Hematopoietic multipotent progenitor cell treated with erythropoietin and hydrocortisone succinate and interleukin-3 and kit ligand, for 17 days (in vitro differentiated cells): ENCODE measurements around the gene CTCFL.

Experiments used
- DNase-seq: peaks from one replicate; pipeline ENCODE4 v3.0.0-alpha.2; 2015; ENCODE audit warnings: low spot score

The CTCFL gene

DNA sequence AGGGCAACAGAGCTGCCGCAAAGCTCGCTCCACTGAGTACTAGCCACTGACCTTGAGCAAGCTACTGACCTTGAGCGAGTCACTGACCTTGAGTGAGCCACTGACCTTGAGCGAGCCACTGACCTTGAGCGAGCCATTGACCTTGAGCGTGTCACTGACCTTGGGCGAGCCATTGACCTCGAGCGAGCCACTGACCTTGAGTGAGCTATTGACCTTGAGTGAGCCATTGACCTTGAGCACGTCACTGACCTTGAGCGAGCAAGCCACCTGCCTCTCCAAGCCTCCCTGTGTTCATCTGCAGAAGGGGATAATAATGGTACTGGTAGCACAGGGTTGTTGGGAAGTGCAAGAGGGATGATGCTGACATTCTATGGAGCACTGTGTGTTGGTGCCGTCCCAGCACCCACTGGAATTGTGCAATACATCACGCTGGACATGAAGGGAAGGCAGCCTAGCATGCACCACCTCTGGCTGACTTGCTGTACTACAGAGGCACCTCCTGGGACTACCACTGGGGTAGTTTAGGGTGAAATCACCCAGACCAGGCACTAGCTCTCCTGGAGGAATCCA, 60.2 kb downstream of the CTCFL start:
- DNase-seq = no peak

- DNase-seq = no peak
Observed at GRCh38 chr20:57462781-57463180, 62.2 kb downstream of the CTCFL start.

DNA sequence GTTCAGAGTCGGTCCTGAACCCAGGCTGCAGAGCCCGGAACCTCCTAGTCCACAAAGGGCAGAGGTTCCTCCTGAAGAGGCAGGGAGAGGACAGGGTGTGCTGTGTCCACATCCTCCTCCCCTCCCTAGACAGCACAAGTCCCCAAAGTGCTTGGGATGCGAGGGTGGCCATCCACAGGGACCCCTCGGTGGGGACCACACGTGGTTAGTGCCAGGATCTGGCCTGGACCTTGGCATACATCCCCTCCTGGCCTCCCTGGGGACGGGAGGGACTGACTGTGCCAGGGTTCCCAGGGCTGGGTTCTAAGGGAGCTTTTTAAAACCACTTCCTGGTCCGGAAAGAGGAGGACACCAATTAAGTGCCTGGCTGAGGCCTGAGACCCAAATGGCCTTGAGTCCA, 63.2 kb downstream of the CTCFL start:
- no peak for DNase-seq

GRCh38 chr20:57460781-57461465, 64.0 kb downstream of the CTCFL start:
- DNase-seq = no peak

DNA sequence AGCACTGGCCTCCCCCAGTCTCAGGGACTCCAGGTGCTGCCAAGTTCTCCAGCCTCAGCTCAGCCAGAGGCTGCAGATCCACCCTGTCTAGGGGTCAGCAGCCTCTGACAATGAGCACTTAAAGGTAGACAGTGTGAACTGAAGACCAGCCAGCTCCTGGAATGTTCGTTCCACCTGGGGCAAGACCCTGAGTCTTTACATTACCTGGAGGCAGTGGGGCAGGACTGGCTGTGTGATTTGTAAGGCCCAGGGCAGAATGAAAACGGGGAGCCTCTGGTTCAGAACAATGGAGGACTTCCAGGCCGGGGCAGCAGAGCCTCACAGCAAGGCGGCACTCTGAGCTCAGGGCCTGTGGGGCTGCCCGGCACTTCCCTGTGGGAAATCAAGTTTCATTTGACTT, 65.0 kb downstream of the CTCFL start:
- DNase-seq = no peak

DNA sequence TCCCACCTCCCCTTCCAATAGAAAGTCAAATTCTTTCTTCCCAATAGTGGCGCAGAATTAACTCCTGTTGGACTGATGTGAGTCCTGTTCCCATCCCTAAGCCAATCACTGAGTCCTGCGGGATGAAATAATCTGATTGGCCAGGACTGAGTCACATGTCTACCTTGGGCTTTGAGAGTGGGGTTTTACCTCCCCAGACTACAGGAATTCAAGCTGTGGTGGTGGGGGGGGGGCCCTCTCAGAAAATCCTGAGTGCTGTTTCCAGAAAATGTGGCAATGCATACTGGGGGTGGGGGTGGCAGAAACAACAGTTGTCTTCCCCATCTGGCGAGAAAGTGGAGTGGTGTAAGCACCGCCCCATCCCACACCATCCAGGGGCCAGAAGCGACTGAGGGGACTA, 65.7 kb downstream of the CTCFL start:
- no peak for DNase-seq

DNA sequence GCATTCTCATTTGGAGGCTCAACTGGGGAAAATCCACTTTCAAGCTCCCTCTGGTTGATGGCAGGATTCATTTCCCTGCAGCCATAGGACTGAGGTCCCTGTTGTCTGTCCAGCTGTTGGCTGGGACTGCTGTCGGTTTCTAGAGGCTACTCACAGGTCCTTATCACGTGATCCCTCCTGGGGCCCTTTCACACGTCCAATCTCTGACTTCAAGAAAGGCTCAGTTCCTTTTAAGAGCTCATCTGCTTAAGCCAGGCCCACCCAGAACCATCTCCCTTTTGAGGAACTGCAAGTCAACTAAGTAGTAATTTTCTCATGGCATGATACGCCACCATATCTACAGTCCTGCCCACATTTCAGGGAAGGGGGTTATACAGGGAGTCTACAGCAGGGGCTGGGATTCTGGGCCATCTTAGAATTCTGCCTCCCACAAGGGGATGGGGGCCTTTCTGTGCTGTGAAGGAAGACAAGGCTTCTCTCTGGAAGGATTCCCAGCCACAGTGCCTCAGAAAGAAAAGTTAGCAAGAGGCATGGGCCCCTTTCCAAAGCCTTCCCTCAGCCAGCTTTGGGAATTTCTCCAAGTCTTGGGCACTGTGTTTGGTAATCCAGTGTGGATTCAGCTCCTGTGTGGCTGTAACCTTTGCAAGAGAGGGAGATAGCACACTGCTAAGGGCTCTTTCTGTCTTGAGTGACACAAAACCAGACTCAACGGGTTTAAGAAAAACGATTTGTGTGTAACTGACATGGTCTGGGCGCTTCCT, 66.4 kb downstream of the CTCFL start:
- DNase-seq = no peak

GRCh38 chr20:57457243-57458095, 67.5 kb downstream of the CTCFL start:
- no peak for DNase-seq

GRCh38 chr20:57456116-57456515, 68.8 kb downstream of the CTCFL start:
- DNase-seq = no peak

- DNase-seq = no peak
Observed at GRCh38 chr20:57455386-57455785, 69.6 kb downstream of the CTCFL start.

DNA sequence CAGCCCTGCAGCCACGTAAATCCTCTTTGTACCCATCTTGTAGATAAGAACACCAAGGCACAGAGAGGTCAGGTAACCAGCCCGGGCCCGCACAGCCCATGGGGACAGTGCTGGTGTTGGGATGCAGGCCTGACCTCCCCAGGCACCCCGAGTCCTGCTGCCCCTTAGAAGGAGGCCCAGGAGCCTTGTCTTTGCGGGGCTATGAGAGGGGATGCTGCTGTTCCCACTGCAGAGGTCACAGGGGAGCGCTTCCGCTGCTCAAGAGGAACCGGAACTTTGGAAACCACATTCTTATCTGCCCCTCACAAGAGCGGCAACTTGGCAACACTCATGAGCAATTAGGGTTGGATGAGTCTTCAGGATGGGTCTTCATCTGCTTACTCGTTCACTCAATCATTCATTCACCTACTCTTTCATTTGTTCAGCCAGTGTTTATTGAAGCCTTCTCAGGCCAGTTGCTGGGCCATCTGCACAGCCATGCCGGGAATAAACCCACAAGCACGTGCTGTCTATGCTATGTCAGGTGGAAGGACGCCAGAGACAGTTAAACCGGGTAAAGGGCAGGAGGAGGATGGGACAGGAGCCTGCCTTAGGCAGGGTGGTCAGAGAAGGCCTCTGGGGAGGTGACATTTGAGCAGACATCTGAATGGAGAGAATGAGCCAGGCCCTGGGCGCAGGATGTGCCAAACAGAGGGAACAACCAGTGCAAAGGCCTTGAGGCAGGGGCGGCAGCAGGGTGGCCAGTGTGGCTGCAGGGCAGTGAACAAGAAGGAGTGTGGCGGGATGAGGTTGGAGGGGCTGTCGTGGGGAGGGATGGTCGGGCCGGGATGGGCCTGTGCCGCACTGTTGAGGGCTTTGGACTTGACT, 72.9 kb downstream of the CTCFL start:
- DNase-seq = peak; percentile 50

DNA sequence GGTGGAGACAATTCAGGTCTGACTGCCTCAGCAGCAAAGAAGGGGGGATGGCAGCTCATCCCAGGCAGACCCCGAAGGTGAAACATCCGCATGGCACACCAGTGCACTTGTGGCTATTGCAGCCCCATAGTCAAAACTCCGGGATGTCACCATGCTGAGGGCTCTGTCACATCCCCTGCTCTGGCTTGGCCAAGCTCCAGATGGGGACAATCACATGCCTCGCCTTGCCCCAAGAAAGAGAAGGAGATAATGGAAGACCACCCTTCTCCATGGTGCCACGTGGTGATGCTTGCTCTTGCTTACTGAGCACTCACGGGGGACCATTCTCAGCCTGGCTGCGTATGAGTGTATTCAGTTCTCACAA, 73.5 kb downstream of the CTCFL start:
- DNase-seq = no peak

- no peak for DNase-seq
Observed at GRCh38 chr20:57450931-57451330, 74.0 kb downstream of the CTCFL start.

GRCh38 chr20:57450419-57450818, 74.5 kb downstream of the CTCFL start:
- DNase-seq = no peak

GRCh38 chr20:57449398-57450354, 75.3 kb downstream of the CTCFL start:
- no peak for DNase-seq

DNA sequence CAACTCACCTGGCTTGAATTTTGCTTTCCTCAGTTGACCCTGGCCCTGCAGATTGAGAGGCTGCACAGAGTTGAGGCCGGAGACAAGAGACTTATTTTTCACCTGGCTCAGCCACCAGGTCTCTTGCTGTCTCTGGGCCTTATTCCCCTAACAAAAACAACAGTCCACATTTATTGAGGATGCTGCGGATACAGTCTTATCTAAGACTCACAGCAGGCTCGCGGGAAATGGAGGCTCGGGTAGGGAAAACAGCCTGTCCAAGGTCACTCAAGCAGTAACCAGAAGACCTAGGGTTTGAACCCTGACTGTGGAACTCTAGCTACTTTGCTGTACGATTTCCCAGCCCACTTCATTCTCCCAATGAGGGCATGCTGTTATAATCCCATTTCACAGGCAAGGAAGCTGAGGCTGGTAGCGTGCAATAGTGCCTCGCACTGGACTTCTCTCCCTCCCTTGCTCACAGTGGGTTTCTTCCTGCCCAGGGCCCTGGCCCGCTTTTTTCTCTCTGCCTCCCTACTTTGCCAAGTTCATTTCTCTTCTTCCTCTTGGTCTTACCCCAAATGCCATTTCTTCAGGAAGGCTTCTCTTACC, 76.1 kb downstream of the CTCFL start:
- DNase-seq = no peak
